Left ventricle myocardium superior (tissue), 1 donor: ENCODE results near the gene LRIG3. TPM values are rescaled to one million over a fixed set of nuclear protein-coding genes. Genes with fewer than 3 reads are reported as not detected.

Source experiments
- ATAC-seq: fragments of 200-7000 bp; cut with Tn5 transposase; one replicate; pipeline ENCODE4 v1.9.1; 2020; ENCODE audit warnings: mild to moderate bottlenecking, moderate library complexity
- DNase-seq: peaks from one replicate; pipeline ENCODE4 v3.0.0-alpha.2; 2020
- intact Hi-C: fragments of 100-400 bp; cut with micrococcal nuclease; formaldehyde crosslinking; loops from one replicate; pipeline ENCODE4 v1.11.0; 2022
- total RNA-seq: library from RNA; stranded (reverse); fragmentation: NEBNext Ultra II Directional; extraction: Animal tissue kit (Norgen Biotek cat#: 25700); gene quantifications from one replicate; pipeline ENCODE4 v1.2.1, GENCODE V29; 2021
- donor health status: DM: no; HTN: yes; CAD: no; lungs with severe emphysema.

LRIG3 gene
- total RNA-seq, 1 donor from 2014 or later: 4.3 TPM

DNA sequence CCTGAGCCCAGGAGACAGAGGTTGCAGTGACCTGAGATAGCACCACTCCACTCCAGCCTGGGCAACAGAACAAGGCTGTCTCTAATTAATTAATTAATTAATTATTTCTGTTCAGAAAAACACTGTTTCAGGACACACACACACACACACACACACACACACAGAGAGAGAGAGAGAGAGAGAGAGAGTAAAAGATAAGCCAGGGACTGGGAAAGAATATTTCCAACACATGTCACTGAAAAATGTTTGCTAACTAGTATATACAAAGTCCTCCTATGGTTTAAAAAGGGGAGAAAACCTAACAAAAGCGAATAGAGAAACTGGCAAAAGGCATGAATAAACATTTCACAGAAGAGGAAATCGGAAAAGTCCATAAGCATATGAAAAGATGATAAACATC is 18.1 kb upstream of the LRIG3 start:
- DNase-seq: no peak
- ATAC-seq: no peak
- intact Hi-C loops: no loop called here

DNA sequence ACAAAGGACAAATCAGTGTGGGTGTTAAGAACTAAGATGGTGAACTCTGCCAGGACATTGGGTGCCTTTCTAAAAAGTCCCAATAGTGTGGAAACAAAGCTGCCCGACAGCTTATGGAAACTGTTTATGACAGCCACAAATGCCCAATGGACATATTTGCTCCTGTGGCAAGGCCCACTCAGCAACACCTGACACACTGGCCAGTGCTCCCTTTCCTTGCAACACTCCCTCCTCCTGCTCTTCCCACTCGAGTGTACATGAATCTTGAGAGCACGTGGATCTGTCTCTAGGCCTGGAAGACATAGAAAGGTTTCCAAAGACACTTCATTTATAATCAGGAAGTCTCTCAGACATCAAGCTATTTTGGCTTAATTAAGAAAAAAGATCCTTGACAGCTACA is 14.2 kb upstream of the LRIG3 start:
- intact Hi-C loops: no loop called here
- DNase-seq: no peak
- no peak for ATAC-seq

DNA sequence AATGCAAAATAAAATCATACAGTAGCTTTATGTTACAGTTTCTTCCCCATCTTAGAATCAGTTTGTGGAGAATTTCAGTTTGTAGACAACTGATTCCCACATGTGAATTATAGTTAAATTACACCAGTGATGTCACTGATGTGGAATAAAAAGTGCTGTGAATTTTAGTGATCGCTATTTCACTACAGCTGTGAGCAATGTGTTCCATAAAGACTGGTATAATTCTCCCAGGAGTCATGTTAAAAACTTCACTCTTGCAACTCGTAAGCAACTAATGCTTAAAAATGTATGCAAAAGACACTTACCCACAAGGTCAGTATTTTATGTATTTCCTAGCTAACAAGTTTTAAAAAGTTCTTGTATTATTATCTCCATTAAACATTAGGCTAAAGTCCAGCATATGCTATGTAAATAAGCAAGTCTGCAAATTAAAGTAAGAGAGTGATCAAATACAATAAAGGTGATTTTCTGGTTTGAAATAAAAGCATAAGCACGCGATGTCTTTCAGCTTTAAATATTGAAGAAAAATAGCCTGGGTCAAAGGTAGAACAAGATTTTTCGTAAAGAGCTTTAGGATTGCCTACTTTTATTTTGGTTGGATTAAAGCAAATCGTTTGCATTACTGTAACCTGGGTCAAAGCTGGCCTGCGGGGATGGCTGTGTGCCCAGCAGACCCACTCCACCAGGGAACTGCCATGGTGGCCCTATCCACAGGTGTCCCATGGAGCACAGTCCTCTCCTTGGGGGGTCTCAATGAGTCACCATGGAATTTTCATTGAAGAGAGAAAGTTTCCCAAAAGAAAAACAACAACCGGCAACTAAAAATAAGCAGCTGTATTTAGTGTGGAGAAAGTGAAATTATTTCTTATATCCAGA is 12.7 kb upstream of the LRIG3 start:
- intact Hi-C loops: no loop called here
- DNase-seq (no peak), ATAC-seq (no peak)

DNA sequence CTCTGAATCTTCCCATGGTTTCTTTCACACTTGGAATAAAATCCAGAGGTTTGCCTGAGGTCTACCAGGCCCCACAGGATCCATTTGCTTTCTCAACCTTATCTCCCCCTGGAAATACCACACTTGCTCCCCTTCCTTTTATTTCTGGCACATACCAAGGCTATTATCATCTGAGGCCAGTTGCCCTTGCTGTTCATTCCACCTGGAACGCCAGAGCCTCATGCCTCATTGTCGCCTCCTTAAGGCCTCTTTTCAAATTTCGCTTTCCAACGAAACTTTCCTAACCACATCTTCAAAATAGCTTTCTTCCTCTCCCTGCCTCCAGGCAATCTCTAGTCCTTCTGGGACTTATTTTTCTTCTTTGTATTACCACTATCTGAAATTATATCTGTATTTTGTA is 11.2 kb upstream of the LRIG3 start:
- intact Hi-C loops: no loop called here
- no peak for ATAC-seq

DNA sequence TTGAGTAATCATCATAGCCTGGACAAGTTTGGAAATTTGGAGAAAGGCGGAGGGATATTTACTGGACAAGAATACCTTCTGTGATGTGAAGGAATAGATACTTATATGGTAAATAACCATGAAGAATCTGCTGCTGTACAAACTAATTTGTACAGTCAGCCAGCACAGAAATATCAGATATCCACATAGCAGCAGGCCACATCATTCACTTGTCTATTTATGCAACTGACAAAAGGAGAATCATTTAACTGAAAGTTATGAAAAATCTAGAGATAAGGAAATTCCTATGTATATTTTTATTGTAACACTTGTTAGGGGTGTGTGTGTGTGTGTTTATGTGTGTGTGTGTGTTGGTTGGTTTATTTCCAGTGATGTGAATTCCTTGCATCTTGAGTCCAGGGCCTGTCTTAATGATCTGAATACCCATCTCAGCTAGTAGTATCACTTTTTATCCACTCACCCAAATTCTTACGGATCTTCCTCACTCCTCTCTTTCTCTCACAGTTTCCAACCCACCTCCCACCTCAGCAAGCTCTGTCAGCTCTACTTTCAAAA is 10.5 kb upstream of the LRIG3 start:
- intact Hi-C loops: no loop called here
- DNase-seq (no peak), ATAC-seq (no peak)

More for the DNA sequence above, 11.2 kb upstream of the LRIG3 start:
- no peak for DNase-seq

DNA sequence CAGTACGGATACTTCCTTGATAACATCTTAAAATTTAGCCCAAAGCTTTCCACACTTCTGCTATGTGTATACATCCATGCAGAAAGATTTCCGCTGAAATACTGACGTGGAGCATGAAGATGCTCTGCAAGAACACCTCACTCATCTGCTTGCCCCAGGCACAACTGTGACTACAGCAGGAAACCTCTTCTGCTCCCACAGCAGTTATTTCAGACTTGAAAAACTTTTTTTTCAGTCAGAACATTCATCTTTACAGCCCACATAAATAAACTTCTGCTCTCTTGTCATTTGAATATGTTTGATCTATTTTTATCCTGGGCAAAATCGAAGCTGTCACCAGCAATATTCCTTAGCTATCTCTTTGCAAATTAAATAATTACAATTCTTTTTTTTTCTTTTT is 6.8 kb upstream of the LRIG3 start:
- DNase-seq (no peak), ATAC-seq (no peak)
- intact Hi-C loops: no loop called here

DNA sequence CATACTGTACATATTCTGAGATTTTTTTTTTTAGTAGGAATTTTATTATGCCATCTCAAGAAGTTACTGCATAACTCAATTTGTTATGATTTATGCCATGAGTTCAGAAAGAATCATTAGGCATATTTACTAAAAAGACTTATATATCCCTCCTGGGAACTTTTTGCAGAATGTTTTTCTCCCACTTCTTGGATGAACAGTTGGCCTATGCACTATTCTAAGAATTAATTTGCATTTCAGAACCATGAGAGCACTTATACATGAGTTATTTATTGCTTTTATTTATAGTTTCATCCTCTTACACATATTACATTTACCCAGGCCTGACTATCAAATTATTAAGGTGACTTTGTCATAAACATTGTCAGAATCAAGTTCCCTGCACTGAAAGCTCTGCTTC is 6.3 kb upstream of the LRIG3 start:
- DNase-seq (no peak), ATAC-seq (no peak)
- intact Hi-C loops: no loop called here

DNA sequence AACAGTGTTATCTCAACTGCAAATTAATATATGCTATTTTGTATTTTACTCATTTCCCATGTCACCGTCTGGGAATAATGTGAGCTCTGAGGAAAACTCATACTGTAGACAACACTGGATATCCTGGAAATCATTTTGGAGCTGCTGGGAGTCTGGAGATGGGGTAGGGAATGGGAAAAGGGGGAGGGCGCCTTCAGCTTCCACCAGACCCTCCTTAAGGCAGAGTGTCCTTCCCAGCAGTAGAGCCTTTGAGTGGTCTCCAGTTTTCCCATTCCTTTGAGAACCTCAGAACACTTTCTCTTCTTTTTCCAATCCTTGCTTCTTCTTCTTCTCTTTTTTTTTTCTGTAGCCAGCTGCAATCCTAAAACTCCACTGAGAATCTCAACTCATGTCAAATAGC is 5.4 kb upstream of the LRIG3 start:
- ATAC-seq (no peak), DNase-seq (no peak)
- intact Hi-C loops: no loop called here

DNA sequence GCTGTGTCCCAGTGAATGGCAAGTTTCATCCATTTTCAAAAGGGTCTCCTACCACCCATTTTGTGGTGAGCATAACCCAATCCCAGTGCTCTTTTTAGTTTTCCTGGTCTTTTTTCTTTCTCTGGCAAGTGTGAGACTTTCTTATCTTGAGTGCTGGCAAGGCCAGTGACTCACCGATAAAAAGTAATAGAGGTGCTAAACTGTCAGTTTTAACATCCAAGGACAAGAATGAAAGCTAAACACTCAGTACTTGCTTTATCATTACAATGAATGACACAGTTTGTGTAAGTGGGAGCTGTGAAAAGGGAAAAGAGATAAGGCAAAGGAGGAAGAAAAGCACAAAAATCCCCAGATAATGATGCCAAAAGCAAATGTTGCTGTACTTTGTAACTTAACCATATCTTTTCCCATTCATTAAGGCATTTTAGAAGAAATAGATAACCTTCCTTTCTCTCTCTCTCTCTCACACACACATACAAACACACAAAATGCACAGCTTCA is 4.9 kb upstream of the LRIG3 start:
- DNase-seq (no peak), ATAC-seq (no peak)
- intact Hi-C loops: no loop called here

DNA sequence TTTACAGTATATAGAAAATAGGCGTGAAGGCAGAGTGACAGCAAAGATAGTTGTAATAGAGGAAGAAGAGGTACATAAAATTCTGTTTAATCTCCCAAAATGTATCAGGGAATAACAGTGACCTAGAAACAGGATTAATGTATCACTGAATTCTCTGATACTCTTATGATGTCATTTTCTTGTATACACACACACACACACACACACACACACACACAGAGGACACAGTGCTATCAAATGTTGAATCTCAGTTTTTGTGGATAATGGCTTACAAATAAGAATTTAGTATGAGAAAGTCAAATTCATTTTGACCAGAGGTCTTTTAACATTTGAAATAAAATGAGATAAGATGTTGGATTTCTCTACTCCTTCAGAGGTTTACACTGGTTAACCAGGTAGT is 4.3 kb upstream of the LRIG3 start:
- ATAC-seq (no peak), DNase-seq (no peak)
- intact Hi-C loops: no loop called here

DNA sequence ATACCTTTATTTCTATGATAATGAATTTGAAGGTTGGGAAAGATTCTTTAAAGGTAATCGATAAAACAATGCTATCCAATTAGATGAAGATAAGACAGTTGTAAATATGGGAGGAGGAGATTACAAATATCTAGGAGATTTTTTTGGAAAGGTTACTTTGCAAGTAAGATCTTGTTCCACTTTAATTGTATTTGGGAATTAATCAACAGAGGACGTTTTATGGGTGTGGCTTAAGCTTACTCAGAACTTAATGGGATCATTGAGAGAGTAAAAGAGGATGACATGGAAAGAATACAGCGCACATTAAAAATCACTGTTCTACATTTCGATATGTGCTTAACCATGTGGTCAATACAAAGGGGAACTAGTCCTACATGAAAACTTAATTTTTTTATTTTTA is 3.5 kb upstream of the LRIG3 start:
- no peak for ATAC-seq
- intact Hi-C loops: no loop called here
- DNase-seq: no peak

DNA sequence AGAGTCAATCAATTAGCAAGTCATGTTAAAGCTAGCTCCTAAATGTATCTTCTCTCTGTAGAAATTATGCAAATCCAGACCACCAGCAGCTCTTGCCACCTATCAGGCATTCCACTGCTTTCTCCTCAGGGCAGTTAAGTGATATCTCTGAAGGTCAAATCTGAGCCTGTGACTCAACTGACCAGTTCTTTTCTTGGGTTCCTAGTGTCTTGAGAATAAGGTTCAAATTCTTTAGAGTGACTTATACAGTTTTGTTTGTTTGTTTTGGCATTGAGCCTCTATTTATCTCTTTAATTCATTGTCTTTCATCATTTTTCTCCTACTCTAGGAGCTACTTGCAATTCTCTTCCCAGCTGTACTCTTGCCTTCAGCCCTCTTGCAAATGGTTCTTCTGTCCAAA is 2.5 kb upstream of the LRIG3 start:
- ATAC-seq (no peak), DNase-seq (no peak)
- intact Hi-C loops: no loop called here

DNA sequence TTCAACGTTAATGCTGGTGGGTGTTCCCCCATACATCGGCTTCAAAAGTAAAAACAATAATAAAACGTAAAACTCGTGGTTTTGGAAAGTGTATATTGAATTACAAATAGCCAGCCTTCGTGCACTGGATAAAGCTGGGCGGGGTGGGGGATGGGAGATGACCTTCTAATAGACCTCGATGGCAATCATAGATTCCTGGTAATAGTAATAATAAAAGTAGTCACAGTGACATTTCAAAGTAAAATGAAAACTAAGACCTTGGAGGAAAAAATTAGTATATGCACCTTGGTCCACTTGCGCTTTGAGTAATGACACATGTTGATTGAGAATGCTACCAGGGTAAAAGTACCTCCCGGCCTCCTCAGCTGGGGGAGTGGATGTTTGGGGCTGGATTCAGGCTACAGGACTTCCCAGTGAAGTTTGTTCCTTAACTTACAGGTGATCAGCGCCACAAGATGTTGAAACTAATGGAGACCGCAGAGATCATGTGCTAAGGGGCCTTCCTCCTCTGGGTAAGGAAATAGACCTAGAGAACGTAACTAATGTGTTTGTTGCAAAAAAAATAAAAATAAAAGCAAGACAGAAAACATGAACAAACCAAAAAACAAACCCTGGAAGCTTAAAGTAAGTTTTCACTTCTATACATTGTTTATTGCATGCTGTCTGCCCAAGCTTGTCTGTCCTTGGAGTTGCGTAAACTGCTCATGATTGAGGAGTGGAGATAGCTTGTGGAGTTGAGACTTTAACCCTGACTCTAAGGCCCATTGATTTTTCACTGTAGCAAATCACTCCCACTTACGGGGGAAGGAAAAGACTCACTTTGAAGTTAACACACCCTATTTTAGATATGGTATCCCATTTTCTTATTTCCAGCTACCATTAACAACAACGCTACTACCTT is 907 bp upstream of the LRIG3 start:
- DNase-seq: no peak
- intact Hi-C loops: no loop called here
- ATAC-seq: no peak

DNA sequence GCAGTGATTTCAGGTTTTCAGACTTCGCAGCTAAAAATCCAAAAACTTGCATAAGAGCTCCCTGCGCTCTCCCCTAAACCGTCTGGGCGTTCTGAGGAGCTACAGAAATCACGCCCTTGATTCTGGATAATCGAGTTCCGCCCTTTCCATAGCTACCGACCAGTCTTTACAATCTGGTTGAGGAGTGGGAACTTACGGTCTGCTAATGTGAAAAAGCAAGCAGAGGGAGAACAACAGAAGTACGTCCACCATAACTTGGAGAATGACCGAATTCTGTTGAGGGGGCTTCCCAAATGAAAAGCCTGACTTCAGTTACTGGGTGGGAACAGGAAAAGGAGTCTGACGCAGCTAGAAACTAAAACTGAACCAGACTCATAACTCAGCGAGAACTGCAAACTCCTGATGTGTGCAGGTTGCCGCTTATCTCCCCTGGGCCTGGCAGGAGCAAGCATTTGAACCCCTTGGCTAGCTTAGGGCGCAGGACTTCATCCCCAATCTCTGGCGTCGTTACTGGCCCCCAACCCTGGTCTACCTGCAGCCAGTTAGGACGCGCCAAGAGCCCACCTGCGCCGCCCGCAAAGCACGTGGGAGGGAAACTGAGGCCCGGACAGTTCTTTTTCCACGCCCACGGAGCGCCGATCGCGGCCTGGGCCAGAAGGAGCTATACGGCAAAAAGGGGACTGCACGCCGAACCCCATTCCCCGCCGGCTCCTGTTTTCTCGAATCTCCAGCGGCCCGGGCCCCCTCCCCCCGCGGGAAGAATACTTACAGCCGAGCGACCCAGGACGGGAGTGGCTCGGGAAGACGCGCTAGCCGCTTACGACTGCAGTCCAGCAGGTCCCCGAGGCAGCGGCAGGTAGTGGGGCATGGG is 838 bp downstream of the LRIG3 start:
- DNase-seq (no peak), ATAC-seq (peak; percentile 38)
- intact Hi-C loops: no loop called here

DNA sequence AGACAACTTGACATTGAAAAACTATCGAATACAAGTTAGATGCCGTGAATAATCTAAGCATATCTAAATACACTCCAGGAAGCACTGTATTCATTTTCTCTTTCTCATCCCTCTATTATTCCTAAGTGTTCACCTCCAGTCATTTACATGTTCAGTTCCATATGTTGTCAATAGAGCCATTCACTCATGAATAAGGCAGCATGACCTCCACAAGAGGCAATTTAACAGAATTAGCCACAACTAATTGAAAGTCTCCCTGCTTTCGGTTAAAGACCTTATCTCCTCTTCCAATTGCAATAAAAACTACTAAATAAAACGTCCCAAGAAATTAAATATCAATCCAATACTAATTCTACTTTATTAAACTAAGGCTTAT is 1.8 kb downstream of the LRIG3 start:
- no peak for ATAC-seq
- DNase-seq: no peak
- intact Hi-C loops: no loop called here

DNA sequence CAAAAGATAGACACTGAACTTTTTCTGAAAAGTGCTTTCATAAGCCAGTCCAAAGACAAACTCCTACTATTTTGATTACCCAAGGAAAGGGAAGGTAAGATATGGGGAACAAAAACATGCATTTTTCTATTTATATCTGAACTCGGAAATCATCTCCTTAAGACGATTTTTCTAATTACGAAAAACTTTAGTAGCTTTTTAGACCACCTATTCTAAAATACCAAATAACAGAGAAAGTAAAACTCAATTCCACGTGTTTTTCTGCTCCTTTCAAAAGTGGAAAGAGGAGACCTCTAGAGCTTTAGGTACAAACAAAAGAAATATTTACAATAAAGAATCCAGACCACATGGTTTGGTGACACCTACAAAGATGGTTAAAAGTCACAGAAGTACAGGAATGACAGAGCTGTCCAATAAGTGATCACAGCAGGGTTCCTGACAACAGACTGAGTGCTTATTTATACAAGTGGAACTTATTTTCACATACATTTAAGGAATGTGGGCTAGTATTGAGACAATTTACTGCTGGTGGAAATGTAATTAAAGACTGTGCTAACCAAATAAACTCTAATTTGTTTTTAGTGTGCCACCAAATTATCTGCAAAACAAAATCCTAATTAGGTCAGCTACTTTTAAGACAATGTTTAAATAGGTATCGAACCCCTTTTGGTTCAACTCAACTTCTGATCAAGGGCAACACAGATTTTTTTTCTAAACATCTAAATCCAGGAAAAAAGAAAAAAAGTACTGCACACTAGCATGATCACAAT is 2.4 kb downstream of the LRIG3 start:
- ATAC-seq (no peak), DNase-seq (no peak)
- intact Hi-C loops: no loop called here

DNA sequence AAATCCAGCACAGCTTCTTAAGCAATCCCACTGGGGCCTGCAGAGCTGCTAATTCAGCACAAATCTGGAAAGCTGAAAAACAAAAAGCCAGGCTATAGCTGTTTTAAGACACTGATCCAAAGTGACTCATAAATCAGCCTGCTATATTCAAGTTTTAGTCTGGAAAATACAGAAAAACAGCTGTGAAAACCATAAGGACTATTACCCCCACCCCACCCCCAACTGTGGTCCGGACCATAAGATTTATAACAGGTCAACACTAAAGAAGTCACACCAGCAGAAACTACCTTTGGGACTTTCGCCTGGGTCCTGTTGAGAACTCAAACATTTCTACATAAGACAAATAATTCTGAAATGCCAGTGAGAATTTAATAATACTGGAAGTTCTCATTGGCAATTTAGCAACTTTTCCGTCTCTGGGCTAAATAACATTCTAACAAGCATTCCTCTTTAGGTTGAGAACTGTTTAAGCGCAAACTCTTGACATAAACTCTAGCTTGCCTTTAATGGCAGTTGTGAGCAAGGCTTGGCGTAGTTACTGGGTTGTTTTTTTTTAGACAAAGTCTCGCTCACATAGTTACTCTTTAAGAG is 3.3 kb downstream of the LRIG3 start:
- ATAC-seq: no peak
- no peak for DNase-seq
- intact Hi-C loops: no loop called here

DNA sequence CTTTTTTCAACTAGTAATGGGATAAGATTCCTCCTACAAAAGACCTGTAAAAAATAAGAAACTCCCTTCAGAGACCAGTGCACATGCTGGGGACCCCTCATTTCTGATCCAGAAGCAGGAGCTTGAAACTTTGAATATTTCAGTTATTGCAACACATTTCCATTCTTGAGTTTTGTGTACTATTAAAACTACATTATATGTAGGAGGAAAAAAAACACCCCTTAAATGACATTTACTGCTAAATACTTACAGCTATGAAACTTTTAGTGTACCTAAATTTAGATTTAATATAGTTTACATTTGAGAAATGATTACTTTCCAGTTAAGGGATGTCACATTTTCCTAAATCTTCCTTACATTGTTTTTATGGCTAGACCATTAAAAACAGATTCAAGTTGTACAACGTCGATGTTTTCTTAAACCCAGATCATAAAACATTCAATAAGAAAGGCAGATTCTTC is 4.1 kb downstream of the LRIG3 start:
- intact Hi-C loops: no loop called here
- ATAC-seq (no peak), DNase-seq (no peak)
